ENCODE measurements around the gene PTPN4.

GRCh38 chr2:119782308-119783027 lies 22.7 kb downstream of the PTPN4 start:
- TF ChIP-seq CTCF (conservative IDR thresholded peaks at IDR 0.05 in 1 of 2, IDR thresholded peaks at IDR 0.05 in 1 of 2; ENCODE audit: extremely low read depth in 1 of 2, insufficient read depth in 1 of 2, low read depth in 1 of 2, low read length in 2 of 2): no peak
- no peak for TF ChIP-seq EZH2 (IDR thresholded peaks at IDR 0.05; ENCODE audit: borderline replicate concordance, low read length)

Data from mammary epithelial cell (primary cell).